GM21786 (cell line): ENCODE data around the gene SYCP1.
"Not testable (repeated sequence)": the region's sequence is repeated elsewhere in the genome, so short reads cannot be mapped to it uniquely, and the experiment has no call there.

Source experiments
- ATAC-seq: cut with Tn5 transposase; IDR thresholded peaks from one replicate; pipeline ENCODE4 v1.9.1; 2021; ENCODE audit not compliant: unreplicated experiment

SYCP1 gene

GRCh38 chr1:114854693-114855320, at the start of gene SYCP1:
SYCP1 (plus strand) TSS chr1:114854863; CDS start chr1:114855465, 602 bp downstream.
- no peak for ATAC-seq

- ATAC-seq = no peak
These were observed 34.8 kb upstream of the SYCP1 start for GRCh38 chr1:114819869-114820268.

- no peak for ATAC-seq
These were observed 34.3 kb upstream of the SYCP1 start for GRCh38 chr1:114820392-114820791.

GRCh38 chr1:114821978-114822377, 32.7 kb upstream of the SYCP1 start:
- ATAC-seq = no peak

- no peak for ATAC-seq
These were observed 26.4 kb upstream of the SYCP1 start for GRCh38 chr1:114828251-114828650.

- not testable (repeated sequence) for ATAC-seq
These were observed 24.6 kb upstream of the SYCP1 start for GRCh38 chr1:114830075-114830474.

GRCh38 chr1:114831276-114831994, 23.2 kb upstream of the SYCP1 start:
- no peak for ATAC-seq

- no peak for ATAC-seq
These were observed 22.6 kb upstream of the SYCP1 start for GRCh38 chr1:114832057-114832456.

- no peak for ATAC-seq
These were observed 21.2 kb upstream of the SYCP1 start for GRCh38 chr1:114833421-114833820.

- ATAC-seq = no peak
These were observed 10.4 kb upstream of the SYCP1 start for GRCh38 chr1:114844270-114844669.

- ATAC-seq = no peak
These were observed 1.1 kb upstream of the SYCP1 start for GRCh38 chr1:114853584-114853983.

GRCh38 chr1:114861384-114861783, 6.7 kb downstream of the SYCP1 start:
- no peak for ATAC-seq

- ATAC-seq = no peak
These were observed 37.7 kb downstream of the SYCP1 start for GRCh38 chr1:114892194-114892918.

GRCh38 chr1:114896795-114897194, 42.1 kb downstream of the SYCP1 start:
- ATAC-seq = no peak

GRCh38 chr1:114901814-114902213, 47.2 kb downstream of the SYCP1 start:
- no peak for ATAC-seq

- ATAC-seq = no peak
These were observed 47.7 kb downstream of the SYCP1 start for GRCh38 chr1:114902343-114902742.

GRCh38 chr1:114903480-114903879, 48.8 kb downstream of the SYCP1 start:
- ATAC-seq = no peak

GRCh38 chr1:114915720-114916119, 61.1 kb downstream of the SYCP1 start:
- ATAC-seq = not testable (repeated sequence)

- ATAC-seq = no peak
These were observed 71.9 kb downstream of the SYCP1 start for GRCh38 chr1:114926607-114927006.

GRCh38 chr1:114927401-114927800, 72.7 kb downstream of the SYCP1 start:
- no peak for ATAC-seq

- no peak for ATAC-seq
These were observed 101.9 kb downstream of the SYCP1 start for GRCh38 chr1:114956570-114956969.

GRCh38 chr1:114959423-114959822, 104.8 kb downstream of the SYCP1 start:
- no peak for ATAC-seq
